Dedifferentiated amniotic fluid mesenchymal stem cell (primary cell): ENCODE results near the gene PCDH9.
"Not testable (repeated sequence)": the region's sequence is repeated elsewhere in the genome, so short reads cannot be mapped to it uniquely, and the experiment has no call there.

Experiments used
- DNase-seq: peaks from one replicate; pipeline ENCODE4 v3.0.0-alpha.2; 2016; ENCODE audit errors: extremely low spot score

PCDH9 gene

GRCh38 chr13:66660468-66660813 is 569.7 kb downstream of the PCDH9 start:
- DNase-seq: no peak

GRCh38 chr13:66659701-66660467 is 570.3 kb downstream of the PCDH9 start:
- DNase-seq: peak; percentile 21

- DNase-seq: no peak
Observed at GRCh38 chr13:66659286-66659685, 570.9 kb downstream of the PCDH9 start.

- peak; percentile 82 for DNase-seq
Observed at GRCh38 chr13:66657165-66657881, 572.8 kb downstream of the PCDH9 start.

GRCh38 chr13:66655847-66656454 is 574.2 kb downstream of the PCDH9 start:
- no peak for DNase-seq

- no peak for DNase-seq
Observed at GRCh38 chr13:66644855-66645460, 585.2 kb downstream of the PCDH9 start.

GRCh38 chr13:66640231-66640630 is 589.9 kb downstream of the PCDH9 start:
- no peak for DNase-seq

GRCh38 chr13:66639044-66639443 is 591.1 kb downstream of the PCDH9 start:
- no peak for DNase-seq

- peak; percentile 84 for DNase-seq
Observed at GRCh38 chr13:66635526-66635925, 594.6 kb downstream of the PCDH9 start.

GRCh38 chr13:66634384-66634783 is 595.8 kb downstream of the PCDH9 start:
- no peak for DNase-seq

GRCh38 chr13:66627512-66627911 is 602.6 kb downstream of the PCDH9 start:
- DNase-seq: no peak

GRCh38 chr13:66624302-66624701 is 605.8 kb downstream of the PCDH9 start:
- DNase-seq: no peak

- DNase-seq: peak; percentile 8
Observed at GRCh38 chr13:66623129-66623820, 606.9 kb downstream of the PCDH9 start.

- not testable (repeated sequence) for DNase-seq
Observed at GRCh38 chr13:66621906-66622447, 608.2 kb downstream of the PCDH9 start.

- peak; percentile 59 for DNase-seq
Observed at GRCh38 chr13:66618702-66619101, 611.4 kb downstream of the PCDH9 start.

GRCh38 chr13:66617786-66618185 is 612.4 kb downstream of the PCDH9 start:
- DNase-seq: no peak

GRCh38 chr13:66612983-66613382 is 617.2 kb downstream of the PCDH9 start:
- peak; percentile 2 for DNase-seq

- DNase-seq: no peak
Observed at GRCh38 chr13:66586489-66586888, 643.6 kb downstream of the PCDH9 start.

- DNase-seq: no peak
Observed at GRCh38 chr13:66585669-66586203, 644.4 kb downstream of the PCDH9 start.

GRCh38 chr13:66581675-66582074 is 648.5 kb downstream of the PCDH9 start:
- no peak for DNase-seq

GRCh38 chr13:66578305-66578704 is 651.8 kb downstream of the PCDH9 start:
- DNase-seq: no peak
